ENCODE results near the gene ACTA2. TPM values are rescaled to one million over a fixed set of nuclear protein-coding genes. Genes with fewer than 3 reads are reported as not detected.
A peak's percentile ranks its signal among the peaks of the same experiment; 100 is the strongest.

ACTA2 gene
- total and polyA plus RNA-seq, 2 donors (not counting 1 experiment from before 2014, with no cell fraction given), result 1.8 to 3.7 TPM

- H3K4me1 ChIP-seq (ENCODE audit: control insufficient read depth in 2 of 2, insufficient read depth in 2 of 2, low read length in 2 of 2), result peaks cover 27 to 52% of the 10 kb centered on the region in 2 donors
Measured at GRCh38 chr10:88896372-88896993, 56.1 kb downstream of the ACTA2 start.

More at GRCh38 chr10:88896372-88896993, 56.1 kb downstream of the ACTA2 start:
- H3K9me3 ChIP-seq (ENCODE audit: control extremely low read depth in 1 of 3, control insufficient read depth in 2 of 3, insufficient read depth in 1 of 3, low read length in 2 of 3), result no peaks in the 10 kb centered on the region
- CTCF ChIA-PET, result interaction anchor here (0.7 to 2.0 kb wide), 5 partner anchors 16 to 97 kb away, joined by 4 to 12 read pairs (median 4); partner anchors contain the start of gene STAMBPL1
- no peaks in the 10 kb centered on the region for H3K27me3 ChIP-seq (replicated peaks in 1 of 4; ENCODE audit: control extremely low read depth in 1 of 4, control insufficient read depth in 3 of 4, insufficient read depth in 4 of 4, low read length in 3 of 4)
- H3K79me2 ChIP-seq (ENCODE audit: control insufficient read depth, insufficient read depth, low read length), result peaks cover 45% of the 10 kb centered on the region
- H3K9ac ChIP-seq (ENCODE audit: low read length), result no peak overlapping the region
- intact Hi-C loops (cut with micrococcal nuclease), result no loop called here
- ATAC-seq (ENCODE audit: low read depth), result no peak
- no peak overlapping the region for H2AFZ ChIP-seq (ENCODE audit: insufficient read depth, low read depth, low read length, poor library complexity, severe bottlenecking)
- Mint-ChIP-seq H3K9me3 (ENCODE audit: insufficient read depth) (no peaks in the 10 kb centered on the region), H3K27ac (peak overlapping the region; percentile 87), H3K4me3 (peak overlapping the region; percentile 61), H3K4me1 (peaks cover 62% of the 10 kb centered on the region), H3K27me3 (no peaks in the 10 kb centered on the region)
- DNase-seq, result no peak
- no peak overlapping the region for H3K4me3 ChIP-seq (ENCODE audit: control extremely low read depth in 1 of 5, extremely low read depth in 1 of 5, insufficient read depth in 1 of 5, low read depth in 2 of 5, low read length in 4 of 5)
- POLR2A ChIA-PET, result no interaction called here
- TF ChIP-seq CTCF (IDR thresholded peaks at IDR 0.05) (no peak), EZH2 (IDR thresholded peaks at IDR 0.05; ENCODE audit: borderline replicate concordance, insufficient read depth, low read depth, low read length, poor library complexity, severe bottlenecking) (no peak)
- peak overlapping the region in 1 of 2 donors; percentile 10 for H3K27ac ChIP-seq (ENCODE audit: low read length in 2 of 2)
- no CpG with 5 or more reads among the region's 4 CpGs for WGBS (ENCODE audit: insufficient coverage)
- peaks cover 4 to 19% of the 10 kb centered on the region in 2 experiments for H3K36me3 ChIP-seq (replicated peaks in 1 of 2; ENCODE audit: control extremely low read depth in 1 of 2, control insufficient read depth in 1 of 2, extremely low read depth in 1 of 2, insufficient read depth in 2 of 2, low read length in 1 of 2)
- peak overlapping the region; percentile 10 for H3K4me2 ChIP-seq (replicated peaks; ENCODE audit: low read depth, low read length, poor library complexity, severe bottlenecking)
- no peaks in the 10 kb centered on the region for H4K20me1 ChIP-seq (ENCODE audit: control insufficient read depth, insufficient read depth, low read length, poor library complexity, severe bottlenecking)
